Adrenal gland (tissue), 12 donors: ENCODE results near the gene MTUS2. TPM values are rescaled to one million over a fixed set of nuclear protein-coding genes. Genes with fewer than 3 reads are reported as not detected.

Source experiments
- DNase-seq, 7 donors: peaks; one replicate each; pipeline ENCODE4 v3.0.0-alpha.2; 2019 to 2020
- H3K27ac ChIP-seq, 5 donors: fragments of 200-600 bp; sonication (generic) in 4 of 5; 1 replicate in 3 of 5; 2 replicates in 2 of 5; pipeline versions ENCODE4 v1.5.1 to v1.8.0; 2016 to 2020; ENCODE audit warnings: mild to moderate bottlenecking in 1 of 5
- H3K27me3 ChIP-seq: fragments of 200-600 bp; 2 replicates; pipeline ENCODE4 v1.8.0; 2021
- H3K36me3 ChIP-seq, 2 donors: fragments of 200-600 bp; replicated peaks in 1 of 2; 1 replicate in 1 of 2; 2 replicates in 1 of 2; pipeline versions ENCODE4 v1.5.1 to v1.8.0; 2018 to 2022
- H3K4me1 ChIP-seq, 2 donors: fragments of 200-600 bp; replicated peaks in 1 of 2; 1 replicate in 1 of 2; 2 replicates in 1 of 2; pipeline versions ENCODE4 v1.5.1 to v1.8.0; 2018 to 2021
- H3K4me3 ChIP-seq, 4 donors: fragments of 200-600 bp; sonication (generic) in 3 of 4; one replicate each; pipeline ENCODE4 v1.5.1; 2016 to 2018
- H3K9me3 ChIP-seq, 3 donors: fragments of 200-600 bp; sonication (generic) in 1 of 3; replicated peaks in 1 of 3; 1 replicate in 2 of 3; 2 replicates in 1 of 3; pipeline versions ENCODE4 v1.5.1 to v1.8.0; 2016 to 2021
- CTCF ChIP-seq, 6 experiments: fragments of 450-650 bp in 4 of 6; fragments of 200-600 bp in 2 of 6; sonication (generic) in 1 of 6; IDR thresholded peaks; 1 replicate in 5 of 6; 2 replicates in 1 of 6; pipeline versions ENCODE4 v1.5.1 to v1.8.0; 2016 to 2021; ENCODE audit warnings: antibody characterized with exemption in 6 of 6, mild to moderate bottlenecking in 2 of 6, moderate library complexity in 1 of 6
- POLR2A ChIP-seq, 2 donors: fragments of 450-650 bp; IDR thresholded peaks; one replicate each; pipeline ENCODE4 v1.6.1; 2017; ENCODE audit warnings: antibody characterized with exemption in 2 of 2, mild to moderate bottlenecking in 2 of 2, moderate library complexity in 1 of 2
- WGBS, 4 donors: extraction: QIAGEN DNeasy Blood & Tissue Kit in 2 of 4; methylation state at CpG; one replicate each; pipeline versions ENCODE4 v1.1.5 to v1.1.7; 2013 to 2017; 5-methylcytosine and 5-hydroxymethylcytosine counted together
- intact Hi-C, 2 donors: fragments of 100-400 bp; cut with DNase I; formaldehyde crosslinking; loops; one replicate each; pipeline versions ENCODE4 v1.14.1 to v1.15.0; 2022 to 2023
- polyA plus RNA-seq, 3 donors: library from polyadenylated mRNA; stranded (reverse); fragments of 200-250 nt in 2 of 3; fragments of 350-450 nt in 1 of 3; fragmentation: Illumina TruSeq in 1 of 3; extraction: RNeasy Lipid Tissue Mini Kit (QIAGEN cat#74804) in 1 of 3; gene quantifications; one replicate each; pipeline ENCODE4 v1.2.3, GENCODE V29; 2013 to 2014
- total RNA-seq, 9 donors: library from RNA; depleted of rRNA in 4 of 9; stranded (reverse); fragments of >200 nt in 4 of 9; fragments of 120-200 nt in 1 of 9; fragmentation: NEBNext Ultra II Directional in 1 of 9; extraction: Animal tissue kit (Norgen Biotek cat#: 25700) in 1 of 9; gene quantifications; one replicate each; pipeline versions ENCODE4 v1.1.0 to v1.2.4, GENCODE V29; 2013 to 2023
- donor health status: healthy with polysubstance abuse.
- donor health status: Bipolar disorder and iron deficiency.
- donor health status: DM: yes; HTN: yes; CAD: no.
- donor health status: DM: no; HTN: no; CAD: no.
- donor health status: DM: no; HTN: no; CAD: no.
- donor health status: DM: yes; HTN: yes; CAD: no.

Gene MTUS2
- total and polyA plus RNA-seq, 12 donors: 0.07 to 0.24 (median 0.14) TPM; not detected in 5

DNA sequence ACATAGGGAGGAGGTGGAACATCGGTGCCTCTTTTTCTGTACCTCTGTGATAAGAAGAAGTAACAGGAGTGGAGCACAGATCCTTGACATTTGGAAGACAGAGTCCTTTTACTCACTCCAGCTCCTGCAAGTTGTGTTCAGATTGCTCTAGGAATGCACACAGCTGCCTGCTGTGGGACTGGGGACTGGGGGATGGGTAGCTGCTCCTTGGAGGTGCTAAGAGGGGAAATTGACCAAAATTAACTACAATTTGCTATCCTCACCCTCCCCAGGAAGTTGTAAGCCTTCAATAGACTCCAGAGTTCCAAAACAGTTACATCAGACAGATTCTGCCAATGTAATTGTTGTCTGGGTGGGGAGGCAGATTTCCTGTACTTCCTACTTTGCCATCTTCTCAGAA lies 317.9 kb downstream of the MTUS2 start:
- H3K27me3 ChIP-seq: no peaks in the 10 kb centered on the region
- WGBS, 4 donors: 39 to 80% (median 71%) methylated on average over 1 of the region's 1 CpG
- no peaks in the 10 kb centered on the region for H3K4me1 ChIP-seq
- no peak overlapping the region for H3K4me3 ChIP-seq
- H3K27ac ChIP-seq: no peak overlapping the region
- no peaks in the 10 kb centered on the region for H3K36me3 ChIP-seq
- intact Hi-C loops: no loop called here
- no peak for DNase-seq
- TF ChIP-seq CTCF (IDR thresholded peaks at IDR 0.05) (no peak), POLR2A (IDR thresholded peaks at IDR 0.05) (no peak)
- no peaks in the 10 kb centered on the region for H3K9me3 ChIP-seq

GRCh38 chr13:29140277-29140676 lies 320.1 kb downstream of the MTUS2 start:
- TF ChIP-seq POLR2A (IDR thresholded peaks at IDR 0.05): no peak
- Histone ChIP-seq H3K36me3 (no peaks in the 10 kb centered on the region), H3K9me3 (no peaks in the 10 kb centered on the region), H3K4me1 (no peaks in the 10 kb centered on the region), H3K4me3 (no peak overlapping the region), H3K27ac (no peak overlapping the region), H3K27me3 (no peaks in the 10 kb centered on the region)
- DNase-seq: no peak
- intact Hi-C loops: no loop called here
- 14 to 40% (median 29%) methylated on average over 4 of the region's 4 CpGs for WGBS, 4 donors

- no peak overlapping the region for H3K4me3 ChIP-seq
- no peak overlapping the region for H3K27ac ChIP-seq
- no peaks in the 10 kb centered on the region for H3K9me3 ChIP-seq
- TF ChIP-seq CTCF (IDR thresholded peaks at IDR 0.05): no peak
- TF ChIP-seq POLR2A (IDR thresholded peaks at IDR 0.05): no peak
- intact Hi-C loops: no loop called here
- H3K27me3 ChIP-seq: no peaks in the 10 kb centered on the region
- no peaks in the 10 kb centered on the region for H3K4me1 ChIP-seq
- no peaks in the 10 kb centered on the region for H3K36me3 ChIP-seq
- no peak for DNase-seq
- WGBS, 4 donors: 77 to 91% (median 79%) methylated on average over 1 of the region's 1 CpG
Measured at GRCh38 chr13:29143847-29144246, 323.7 kb downstream of the MTUS2 start.

DNA sequence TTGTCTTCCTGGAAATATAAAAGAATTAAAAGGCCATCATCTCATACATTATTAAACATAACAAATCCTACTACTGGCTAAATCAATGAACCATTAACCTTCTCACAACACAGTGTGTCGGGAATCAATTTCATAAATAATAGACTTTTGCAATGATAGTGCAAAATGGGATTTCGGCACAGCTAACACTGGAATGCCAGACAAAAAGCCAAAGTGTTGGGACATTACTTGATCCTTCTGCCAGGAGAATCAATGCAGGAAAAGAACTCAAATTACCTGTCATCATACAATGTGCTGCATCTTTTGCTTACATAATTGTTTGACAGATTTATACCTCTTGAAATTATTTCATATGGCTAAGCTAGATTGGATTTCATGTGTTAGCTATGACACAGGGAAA lies 334.3 kb downstream of the MTUS2 start:
- Histone ChIP-seq H3K4me3 (no peak overlapping the region), H3K27me3 (no peaks in the 10 kb centered on the region), H3K36me3 (no peaks in the 10 kb centered on the region), H3K27ac (no peak overlapping the region), H3K9me3 (no peaks in the 10 kb centered on the region), H3K4me1 (no peaks in the 10 kb centered on the region)
- TF ChIP-seq CTCF (IDR thresholded peaks at IDR 0.05) (no peak), POLR2A (IDR thresholded peaks at IDR 0.05) (no peak)
- intact Hi-C loops: no loop called here
- WGBS, 4 donors: 68 to 80% (median 76%) methylated on average over 2 of the region's 2 CpGs
- no peak for DNase-seq

DNA sequence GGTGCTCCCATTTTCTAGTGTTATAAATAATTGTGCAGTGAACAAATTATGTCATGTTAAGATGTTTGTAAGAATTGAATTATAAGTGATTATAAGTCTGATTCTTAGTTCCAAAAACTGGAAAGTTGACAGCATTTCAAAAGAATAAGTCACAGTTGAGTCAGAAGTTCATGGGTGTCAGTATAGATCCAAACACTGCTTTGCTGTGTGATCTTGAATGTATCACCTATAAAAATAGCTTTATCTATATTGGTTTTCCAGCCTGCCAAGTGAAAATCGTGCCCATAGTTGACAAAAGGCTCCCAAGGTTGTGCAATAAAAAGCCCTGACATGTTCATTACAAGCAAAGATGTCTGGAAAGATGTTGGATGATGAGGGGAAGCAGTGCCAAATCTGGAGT lies 336.0 kb downstream of the MTUS2 start:
- no peak for DNase-seq
- intact Hi-C loops: no loop called here
- no peak overlapping the region for H3K27ac ChIP-seq
- H3K36me3 ChIP-seq: no peaks in the 10 kb centered on the region
- WGBS, 4 donors: 42 to 58% (median 54%) methylated on average over 1 of the region's 1 CpG
- no peaks in the 10 kb centered on the region for H3K9me3 ChIP-seq
- no peak overlapping the region for H3K4me3 ChIP-seq
- H3K27me3 ChIP-seq: no peaks in the 10 kb centered on the region
- no peak for TF ChIP-seq CTCF (IDR thresholded peaks at IDR 0.05)
- no peak for TF ChIP-seq POLR2A (IDR thresholded peaks at IDR 0.05)
- H3K4me1 ChIP-seq: no peaks in the 10 kb centered on the region
